ENCODE measurements around the gene IL20. TPM values are rescaled to one million over a fixed set of nuclear protein-coding genes. Genes with fewer than 3 reads are reported as not detected.

Gene IL20
- total and polyA plus RNA-seq, 2 experiments from 2014 or later, result not detected

DNA sequence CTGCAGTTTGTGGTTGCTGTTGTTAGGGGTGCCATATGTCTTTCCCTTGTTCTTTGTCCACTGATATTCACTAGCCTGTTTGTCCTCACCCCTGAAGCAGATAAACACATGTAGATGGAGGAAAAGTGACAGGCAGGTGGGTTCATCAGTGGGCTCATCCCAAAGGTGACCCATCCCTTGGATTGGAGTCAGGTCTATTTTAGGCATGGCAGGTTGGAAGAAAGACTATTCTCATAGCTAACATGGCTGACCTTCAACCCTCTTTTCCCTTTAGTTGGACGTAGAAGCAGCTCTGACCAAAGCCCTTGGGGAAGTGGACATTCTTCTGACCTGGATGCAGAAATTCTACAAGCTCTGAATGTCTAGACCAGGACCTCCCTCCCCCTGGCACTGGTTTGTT lies 37.3 kb downstream of the IL20 start:
- no peak for DNase-seq (ENCODE audit: low read depth in 1 of 2, low spot score in 1 of 2)
- H3K9me3 ChIP-seq (ENCODE audit: low read depth), result no peaks in the 10 kb centered on the region
- no peaks in the 10 kb centered on the region for H3K36me3 ChIP-seq
- no peak for TF ChIP-seq CTCF (IDR thresholded peaks at IDR 0.05; ENCODE audit: low read depth, low read length)
- H3K27me3 ChIP-seq, result peaks cover 16% of the 10 kb centered on the region
- H3K4me3 ChIP-seq, result no peak overlapping the region
- no peaks in the 10 kb centered on the region for H3K4me1 ChIP-seq (ENCODE audit: low read depth)
- H3K27ac ChIP-seq, result no peak overlapping the region

- H3K36me3 ChIP-seq, result no peaks in the 10 kb centered on the region
- peak in 1 of 2 donors; percentile 51 for DNase-seq (ENCODE audit: low read depth in 1 of 2, low spot score in 1 of 2)
- no peaks in the 10 kb centered on the region for H3K4me1 ChIP-seq (ENCODE audit: low read depth)
- TF ChIP-seq CTCF (IDR thresholded peaks at IDR 0.05; ENCODE audit: low read depth, low read length), result no peak
- no peaks in the 10 kb centered on the region for H3K9me3 ChIP-seq (ENCODE audit: low read depth)
- H3K27ac ChIP-seq, result no peak overlapping the region
- H3K4me3 ChIP-seq, result no peak overlapping the region
- peaks cover 26% of the 10 kb centered on the region for H3K27me3 ChIP-seq
Measured at GRCh38 chr1:206903687-206904086, 38.3 kb downstream of the IL20 start.

DNA sequence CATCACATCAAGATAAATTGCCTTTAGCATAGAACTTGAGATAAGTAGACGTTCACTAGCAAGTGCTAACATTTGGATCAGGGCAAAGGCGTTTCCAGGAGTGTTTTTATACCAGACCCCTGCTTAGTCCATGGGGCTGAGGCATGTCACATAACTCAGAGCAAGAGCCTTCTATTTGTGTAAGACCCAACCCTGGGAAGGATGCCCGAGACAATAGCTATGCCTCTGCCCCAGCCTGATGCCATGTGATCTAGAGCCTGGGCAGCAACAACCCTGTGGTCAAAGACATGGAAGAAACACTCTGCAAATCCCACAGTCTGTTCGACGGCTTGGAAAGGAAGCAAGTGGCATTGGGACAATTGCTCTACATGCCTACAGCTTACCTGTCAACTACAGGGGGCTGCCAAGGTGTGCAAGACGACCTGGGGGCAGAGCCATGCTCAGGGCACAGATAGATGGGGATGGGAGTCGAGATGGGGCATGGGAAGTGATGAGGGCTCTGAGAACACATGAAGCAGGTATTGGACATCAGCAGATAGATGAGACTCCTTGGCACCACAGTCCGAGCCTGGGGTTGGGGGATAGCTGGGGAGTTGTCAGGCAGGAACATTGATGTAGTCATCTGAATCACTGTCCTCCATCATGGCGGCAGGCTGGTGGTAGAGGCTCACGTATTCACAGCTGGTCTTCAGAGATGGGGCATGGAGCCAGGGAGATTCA lies 39.2 kb downstream of the IL20 start:
- no peak for DNase-seq (ENCODE audit: low read depth in 1 of 2, low spot score in 1 of 2)
- H3K9me3 ChIP-seq (ENCODE audit: low read depth), result no peaks in the 10 kb centered on the region
- H3K4me3 ChIP-seq, result no peak overlapping the region
- H3K4me1 ChIP-seq (ENCODE audit: low read depth), result no peaks in the 10 kb centered on the region
- TF ChIP-seq CTCF (IDR thresholded peaks at IDR 0.05; ENCODE audit: low read depth, low read length), result no peak
- H3K27me3 ChIP-seq, result peaks cover 35% of the 10 kb centered on the region
- no peaks in the 10 kb centered on the region for H3K36me3 ChIP-seq
- H3K27ac ChIP-seq, result no peak overlapping the region

DNA sequence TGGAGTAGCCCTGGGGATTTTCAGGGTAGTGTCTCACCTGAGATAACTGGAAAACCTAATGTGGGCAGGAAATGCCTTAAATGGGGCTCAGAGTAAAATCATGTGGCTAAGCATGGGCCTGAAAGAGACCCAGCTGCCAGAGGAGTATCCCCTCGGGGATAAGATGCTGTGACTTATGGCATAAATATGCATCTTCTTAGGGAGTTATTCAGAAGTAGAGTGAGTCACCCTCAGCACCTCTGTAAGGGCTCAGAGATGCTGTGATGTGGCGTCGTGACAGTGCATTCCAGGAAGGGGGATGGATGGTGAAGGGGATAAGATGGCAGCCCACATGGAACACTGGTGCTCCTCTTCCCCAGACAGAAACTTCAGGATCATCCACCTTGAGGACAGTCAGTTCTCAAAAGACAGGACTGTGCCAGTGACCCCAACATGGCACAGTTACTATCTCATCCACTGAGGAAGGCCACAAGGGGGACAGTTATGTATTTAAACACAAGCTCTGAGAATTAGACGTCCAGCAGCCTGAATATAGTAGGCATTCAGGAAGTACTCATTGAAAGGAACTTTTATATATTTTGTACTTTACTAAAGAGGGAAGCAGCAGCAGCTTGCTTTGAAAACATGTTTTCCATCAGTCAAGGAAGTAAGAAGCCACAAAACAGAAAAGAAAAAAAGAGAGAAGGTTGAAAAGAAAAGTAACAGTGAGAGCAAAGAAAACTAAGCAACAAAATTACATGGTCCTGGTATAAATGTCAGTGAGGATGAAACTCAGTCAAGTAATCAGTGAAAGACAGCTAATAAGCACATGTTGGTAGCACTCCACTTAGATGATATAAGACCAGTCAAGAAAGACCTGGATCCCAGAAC lies 40.1 kb downstream of the IL20 start:
- no peak for TF ChIP-seq CTCF (IDR thresholded peaks at IDR 0.05; ENCODE audit: low read depth, low read length)
- DNase-seq (ENCODE audit: low read depth in 1 of 2, low spot score in 1 of 2), result peak in 1 of 2 donors; percentile 86
- H3K27ac ChIP-seq, result no peak overlapping the region
- no peaks in the 10 kb centered on the region for H3K36me3 ChIP-seq
- no peaks in the 10 kb centered on the region for H3K4me1 ChIP-seq (ENCODE audit: low read depth)
- no peaks in the 10 kb centered on the region for H3K9me3 ChIP-seq (ENCODE audit: low read depth)
- H3K4me3 ChIP-seq, result no peak overlapping the region
- peaks cover 45% of the 10 kb centered on the region for H3K27me3 ChIP-seq

- peak; percentile 38 for TF ChIP-seq CTCF (IDR thresholded peaks at IDR 0.05; ENCODE audit: low read depth, low read length)
- DNase-seq (ENCODE audit: low read depth in 1 of 2, low spot score in 1 of 2), result peak in 1 of 2 donors; percentile 71
- Histone ChIP-seq H3K27ac (no peak overlapping the region), H3K9me3 (ENCODE audit: low read depth) (no peaks in the 10 kb centered on the region), H3K4me3 (no peak overlapping the region), H3K27me3 (peaks cover 48% of the 10 kb centered on the region), H3K36me3 (no peaks in the 10 kb centered on the region), H3K4me1 (ENCODE audit: low read depth) (no peaks in the 10 kb centered on the region)
Measured at GRCh38 chr1:206907304-206907991, 42.0 kb downstream of the IL20 start.

Measured in cardiac muscle cell (in vitro differentiated cells and primary cell).